Endothelial cell of umbilical vein (primary cell): Measurements from ENCODE around the gene HEATR1.

Source experiments
- EZH2 ChIP-seq: IDR thresholded peaks from 2 replicates; pipeline ENCODE4 v1.6.1; 2012; ENCODE audit warnings: borderline replicate concordance, low read depth, mild to moderate bottlenecking, moderate library complexity, low read length, inconsistent platforms; ENCODE audit not compliant: severe bottlenecking
- POLR2A ChIP-seq: IDR thresholded peaks from 2 replicates; pipeline ENCODE4 v1.6.1; 2012; ENCODE audit warnings: low read depth, mild to moderate bottlenecking, control low read depth, low read length
- TF ChIP-seq, protein P1 (sequence below), 2 donors: IDR thresholded peaks; 1 replicate in 1 of 2; 2 replicates in 1 of 2; pipeline ENCODE4 v1.5.1; 2011; ENCODE audit warnings: low read length in 2 of 2, mild to moderate bottlenecking in 2 of 2, moderate library complexity in 2 of 2, control low read depth in 1 of 2, inconsistent platforms in 1 of 2, low read depth in 1 of 2; ENCODE audit not compliant: insufficient read depth in 1 of 2; ENCODE audit errors: extremely low read depth in 1 of 2

DNA sequence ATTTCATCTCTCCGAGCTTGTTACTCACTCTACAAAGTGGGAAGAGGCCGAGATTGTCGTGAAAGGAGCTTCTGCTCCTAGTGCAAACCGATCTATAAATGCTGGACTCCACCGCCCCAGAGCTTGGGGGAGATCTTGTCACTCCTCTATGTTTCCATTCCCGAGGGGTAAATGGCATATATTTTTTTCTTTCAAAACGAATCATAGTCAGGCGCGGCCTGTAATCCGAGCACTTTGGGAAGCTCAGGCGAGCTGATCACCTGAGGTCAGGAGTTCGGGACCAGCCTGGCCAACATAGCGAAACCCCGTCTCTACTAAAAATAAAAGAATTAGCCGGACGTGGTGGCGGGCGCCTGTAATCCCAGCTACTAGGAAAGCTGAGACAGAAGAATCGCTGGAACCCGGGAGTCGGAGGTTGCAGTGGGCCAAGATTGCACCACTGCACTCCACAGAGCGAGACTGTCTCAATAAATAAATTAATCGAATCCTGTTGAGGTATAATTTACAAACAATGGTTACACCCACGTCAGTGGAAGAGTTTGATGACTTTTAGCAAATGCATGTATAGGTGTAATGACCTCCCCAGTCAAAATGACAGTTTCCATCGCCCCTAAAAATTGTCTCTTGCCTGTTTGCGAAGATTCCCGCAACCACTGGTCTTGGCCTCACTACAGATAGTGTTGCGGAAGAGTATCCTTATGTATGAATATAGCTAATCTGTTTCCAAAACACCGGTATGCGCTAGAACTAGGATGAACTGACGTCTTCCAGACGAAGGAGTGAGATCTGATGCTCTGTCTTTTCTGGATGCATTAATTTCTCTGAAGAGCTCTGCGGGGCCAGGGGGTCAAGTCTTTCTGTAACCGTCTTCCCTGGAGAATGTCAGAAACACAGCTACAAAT, 840 bp upstream of the HEATR1 start:
- TF ChIP-seq POLR2A (no peak), EZH2 (no peak)
- TF ChIP-seq, protein P1, sequence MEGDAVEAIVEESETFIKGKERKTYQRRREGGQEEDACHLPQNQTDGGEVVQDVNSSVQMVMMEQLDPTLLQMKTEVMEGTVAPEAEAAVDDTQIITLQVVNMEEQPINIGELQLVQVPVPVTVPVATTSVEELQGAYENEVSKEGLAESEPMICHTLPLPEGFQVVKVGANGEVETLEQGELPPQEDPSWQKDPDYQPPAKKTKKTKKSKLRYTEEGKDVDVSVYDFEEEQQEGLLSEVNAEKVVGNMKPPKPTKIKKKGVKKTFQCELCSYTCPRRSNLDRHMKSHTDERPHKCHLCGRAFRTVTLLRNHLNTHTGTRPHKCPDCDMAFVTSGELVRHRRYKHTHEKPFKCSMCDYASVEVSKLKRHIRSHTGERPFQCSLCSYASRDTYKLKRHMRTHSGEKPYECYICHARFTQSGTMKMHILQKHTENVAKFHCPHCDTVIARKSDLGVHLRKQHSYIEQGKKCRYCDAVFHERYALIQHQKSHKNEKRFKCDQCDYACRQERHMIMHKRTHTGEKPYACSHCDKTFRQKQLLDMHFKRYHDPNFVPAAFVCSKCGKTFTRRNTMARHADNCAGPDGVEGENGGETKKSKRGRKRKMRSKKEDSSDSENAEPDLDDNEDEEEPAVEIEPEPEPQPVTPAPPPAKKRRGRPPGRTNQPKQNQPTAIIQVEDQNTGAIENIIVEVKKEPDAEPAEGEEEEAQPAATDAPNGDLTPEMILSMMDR (IDR thresholded peaks at IDR 0.05; ENCODE audit: extremely low read depth in 1 of 2, insufficient read depth in 1 of 2, low read depth in 1 of 2, low read length in 2 of 2): no peak
